ENCODE results near the gene UGCG. TPM values are rescaled to one million over a fixed set of nuclear protein-coding genes. Genes with fewer than 3 reads are reported as not detected.
A peak's percentile ranks its signal among the peaks of the same experiment; 100 is the strongest.

The UGCG gene
- 79.8 and 88.7 TPM in 2 replicates for total RNA-seq (2021)
- Bru-seq, nascent RNA: percentile 99 among the genes with signal in this experiment
- percentile 99 among the genes with signal in this experiment for BruChase-seq, experiment 1, labeled RNA remaining after a 2-hour chase
- BruChase-seq, experiment 2, labeled RNA remaining after a 6-hour chase: percentile 94 among the genes with signal in this experiment
- long read RNA-seq, full-length matches to known transcripts: 72 of 92 reads
- long read RNA-seq, partial matches to known transcripts: 4 of 92 reads
- long read RNA-seq, other reads (novel, unspliced or antisense): 16 of 92 reads

DNA sequence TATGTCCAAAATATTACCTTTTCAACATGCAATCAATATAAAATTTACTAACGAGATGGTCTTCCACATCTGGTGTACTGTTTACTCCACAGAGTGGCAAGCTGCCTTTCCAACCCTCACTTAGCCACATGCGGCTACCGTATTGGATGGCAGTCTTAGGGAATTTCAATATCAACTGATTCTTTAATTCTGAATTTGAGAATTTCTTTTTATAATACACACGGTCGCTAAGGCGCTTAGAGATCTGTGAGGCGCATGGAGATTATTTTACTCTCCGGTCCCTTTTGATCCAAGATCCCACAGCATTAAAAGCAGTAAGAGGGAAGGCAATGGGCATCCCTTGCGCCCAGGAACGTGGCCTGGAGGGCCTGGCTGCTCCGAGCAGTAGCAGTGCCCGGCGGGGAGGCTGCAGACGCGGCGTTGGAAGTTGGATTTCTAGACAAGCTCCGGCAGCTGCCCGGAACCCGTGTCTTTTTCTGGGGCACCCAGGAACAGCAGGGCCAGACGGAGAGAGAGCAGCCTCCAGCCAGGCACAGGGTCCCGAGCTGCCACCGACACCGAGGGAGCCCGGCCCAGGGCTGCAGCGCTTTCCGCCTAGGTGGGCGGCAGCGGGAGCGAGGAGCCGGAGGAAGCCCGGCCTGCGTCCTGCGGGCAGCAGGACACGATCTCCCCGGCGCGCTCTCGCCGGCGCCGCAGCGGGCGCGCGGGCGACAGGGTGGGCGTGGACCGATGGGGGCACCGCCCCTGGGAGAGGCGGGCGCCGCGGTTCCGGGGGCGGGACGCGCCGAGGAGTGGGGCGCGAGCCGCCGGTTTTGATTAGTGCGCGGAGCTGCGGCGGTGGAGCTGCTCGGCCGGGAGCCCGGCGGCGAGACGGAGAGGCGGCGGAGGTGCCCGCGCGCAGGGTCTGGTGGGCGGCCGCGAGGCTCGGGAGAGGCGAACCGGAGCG, at the start of gene UGCG:
UGCG (plus strand) TSS at position 819 of the 946 bp plus-strand sequence. CDS start 402 bp downstream, outside the sequence.
- H3K27ac ChIP-seq: peak within 1 kb of the TSS; percentile 83
- intact Hi-C loops (cut with micrococcal nuclease; ENCODE audit: unreplicated experiment): loop anchor here (1.0 to 10.0 kb wide), 6 partner anchors 45 to 479 kb away; partner anchors contain the start of gene PTGR1
- no peaks in the 10 kb centered on the region for H3K27me3 ChIP-seq (ENCODE audit: insufficient read depth, low read depth)
- H4K20me1 ChIP-seq (ENCODE audit: insufficient read depth): peaks cover 21% of the 10 kb centered on the region
- DNase-seq: peak; percentile 68 to 96
- BruUV-seq (replicated peaks): no TSS peak
- no peaks in the 10 kb centered on the region for H3K9me3 ChIP-seq (ENCODE audit: insufficient read depth, low read depth)
- H3K4me1 ChIP-seq (replicated peaks; ENCODE audit: insufficient read depth): peaks cover 59% of the 10 kb centered on the region
- TF ChIP-seq, protein P1, sequence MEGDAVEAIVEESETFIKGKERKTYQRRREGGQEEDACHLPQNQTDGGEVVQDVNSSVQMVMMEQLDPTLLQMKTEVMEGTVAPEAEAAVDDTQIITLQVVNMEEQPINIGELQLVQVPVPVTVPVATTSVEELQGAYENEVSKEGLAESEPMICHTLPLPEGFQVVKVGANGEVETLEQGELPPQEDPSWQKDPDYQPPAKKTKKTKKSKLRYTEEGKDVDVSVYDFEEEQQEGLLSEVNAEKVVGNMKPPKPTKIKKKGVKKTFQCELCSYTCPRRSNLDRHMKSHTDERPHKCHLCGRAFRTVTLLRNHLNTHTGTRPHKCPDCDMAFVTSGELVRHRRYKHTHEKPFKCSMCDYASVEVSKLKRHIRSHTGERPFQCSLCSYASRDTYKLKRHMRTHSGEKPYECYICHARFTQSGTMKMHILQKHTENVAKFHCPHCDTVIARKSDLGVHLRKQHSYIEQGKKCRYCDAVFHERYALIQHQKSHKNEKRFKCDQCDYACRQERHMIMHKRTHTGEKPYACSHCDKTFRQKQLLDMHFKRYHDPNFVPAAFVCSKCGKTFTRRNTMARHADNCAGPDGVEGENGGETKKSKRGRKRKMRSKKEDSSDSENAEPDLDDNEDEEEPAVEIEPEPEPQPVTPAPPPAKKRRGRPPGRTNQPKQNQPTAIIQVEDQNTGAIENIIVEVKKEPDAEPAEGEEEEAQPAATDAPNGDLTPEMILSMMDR (conservative IDR thresholded peaks at IDR 0.05): no peak
- no peak for TF ChIP-seq EZH2 (IDR thresholded peaks at IDR 0.05; ENCODE audit: low read depth)
- H3K4me2 ChIP-seq: peak within 1 kb of the TSS; percentile 86
- ChIA-PET POLR2A (ENCODE audit: unreplicated experiment) (interaction anchor here (0.5 to 1.0 kb wide), 13 partner anchors 10 to 1379 kb away, joined by 3 to 9 read pairs (median 3); partner anchors contain the start of gene CDC26), CTCF (interaction anchor here (0.6 to 0.7 kb wide), 4 partner anchors 8 to 1507 kb away, joined by 3 to 5 read pairs (median 4); no protein-coding TSS in a partner anchor)
- peaks cover 30% of the 10 kb centered on the region for H3F3A ChIP-seq (ENCODE audit: insufficient read depth, low read depth)
- H2AFZ ChIP-seq: peak within 1 kb of the TSS; percentile 81
- H3K79me2 ChIP-seq (ENCODE audit: low read depth): peaks cover 59% of the 10 kb centered on the region
- no peaks in the 10 kb centered on the region for H3K9me2 ChIP-seq (ENCODE audit: insufficient read depth)
- H3K36me3 ChIP-seq (ENCODE audit: low read depth): no peaks in the 10 kb centered on the region
- H3K4me3 ChIP-seq: peak within 1 kb of the TSS; percentile 76

DNA sequence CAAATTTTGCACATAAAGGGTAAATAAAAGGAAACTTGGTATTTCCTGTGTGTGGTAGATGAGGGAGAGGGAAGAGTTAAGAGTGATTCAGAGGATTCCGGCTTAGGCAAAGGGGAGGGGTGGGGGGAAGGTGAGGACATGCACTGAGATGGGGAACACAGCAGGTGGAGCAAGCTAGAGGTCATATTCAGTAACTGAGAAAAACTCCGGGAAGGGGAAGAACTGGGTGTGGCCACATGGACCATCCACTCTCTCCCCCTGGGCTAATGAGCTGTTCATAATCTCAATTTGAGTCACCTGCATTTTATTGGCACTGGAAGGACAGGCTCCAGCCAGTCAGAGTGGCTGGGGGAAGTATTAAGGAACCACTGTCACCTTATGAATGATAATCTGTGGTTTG, 45.1 kb upstream of the UGCG start:
- CTCF ChIA-PET: interaction anchor here (1.0 kb wide), 1 partner anchor 223 kb away, joined by 8 read pairs; no protein-coding TSS in a partner anchor
- peak overlapping the region; percentile 62 for H3K4me2 ChIP-seq

More for the DNA sequence above, 45.1 kb upstream of the UGCG start:
- POLR2A ChIA-PET (ENCODE audit: unreplicated experiment): interaction anchor here (0.6 to 0.9 kb wide), 3 partner anchors 11 to 149 kb away, joined by 3 to 6 read pairs (median 4); no protein-coding TSS in a partner anchor
- Histone ChIP-seq H3K27me3 (ENCODE audit: insufficient read depth, low read depth) (no peaks in the 10 kb centered on the region), H3K79me2 (ENCODE audit: low read depth) (no peaks in the 10 kb centered on the region), H3F3A (ENCODE audit: insufficient read depth, low read depth) (peaks cover 23% of the 10 kb centered on the region), H3K9me2 (ENCODE audit: insufficient read depth) (no peaks in the 10 kb centered on the region), H2AFZ (0 out of 2 replicates have a peak overlapping the region, but pooled peaks have one; percentile 5), H3K36me3 (ENCODE audit: low read depth) (no peaks in the 10 kb centered on the region), H3K27ac (peak overlapping the region; percentile 82), H3K4me3 (no peak overlapping the region), H3K4me1 (replicated peaks; ENCODE audit: insufficient read depth) (peaks cover 47% of the 10 kb centered on the region), H3K9me3 (ENCODE audit: insufficient read depth, low read depth) (no peaks in the 10 kb centered on the region), H4K20me1 (ENCODE audit: insufficient read depth) (no peaks in the 10 kb centered on the region)
- DNase-seq: peak; percentile 84 to 97
- no TSS peak for BruUV-seq (replicated peaks)
- TF ChIP-seq, protein P1 (conservative IDR thresholded peaks at IDR 0.05): no peak
- TF ChIP-seq EZH2 (IDR thresholded peaks at IDR 0.05; ENCODE audit: low read depth): no peak
- intact Hi-C loops (cut with micrococcal nuclease; ENCODE audit: unreplicated experiment): loop anchor here (1.0 to 2.0 kb wide), 4 partner anchors 41 to 223 kb away; partner anchors contain the start of gene UGCG

Data from PC-9 (cell line).